Measurements from ENCODE around the gene CNTN5. TPM values are rescaled to one million over a fixed set of nuclear protein-coding genes. Genes with fewer than 3 reads are reported as not detected.

CNTN5 gene
- total and polyA plus RNA-seq, 2 donors (not counting 1 experiment from before 2014, with no cell fraction given): not detected

DNA sequence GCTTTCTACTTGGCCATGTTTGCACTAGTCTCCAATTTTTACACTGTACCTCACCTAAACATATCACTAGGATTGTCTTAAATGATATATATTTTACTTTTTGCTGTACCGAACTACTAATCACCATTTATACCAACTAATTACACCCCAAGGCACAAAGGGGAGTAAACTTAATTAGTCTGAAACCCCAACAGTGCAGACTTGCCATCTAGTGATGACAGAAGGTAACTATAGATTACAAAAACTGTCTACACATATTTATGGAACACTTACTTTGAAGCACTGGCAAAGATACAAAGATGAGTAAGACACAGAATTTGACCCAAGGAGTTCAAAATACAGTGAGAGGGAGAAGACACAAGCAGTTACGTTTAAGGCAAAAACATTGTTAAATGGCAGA lies 139.7 kb downstream of the CNTN5 start:
- no peak for TF ChIP-seq EZH2 (IDR thresholded peaks at IDR 0.05; ENCODE audit: borderline replicate concordance, insufficient read depth, low read depth, low read length, poor library complexity, severe bottlenecking)
- TF ChIP-seq, protein P1, sequence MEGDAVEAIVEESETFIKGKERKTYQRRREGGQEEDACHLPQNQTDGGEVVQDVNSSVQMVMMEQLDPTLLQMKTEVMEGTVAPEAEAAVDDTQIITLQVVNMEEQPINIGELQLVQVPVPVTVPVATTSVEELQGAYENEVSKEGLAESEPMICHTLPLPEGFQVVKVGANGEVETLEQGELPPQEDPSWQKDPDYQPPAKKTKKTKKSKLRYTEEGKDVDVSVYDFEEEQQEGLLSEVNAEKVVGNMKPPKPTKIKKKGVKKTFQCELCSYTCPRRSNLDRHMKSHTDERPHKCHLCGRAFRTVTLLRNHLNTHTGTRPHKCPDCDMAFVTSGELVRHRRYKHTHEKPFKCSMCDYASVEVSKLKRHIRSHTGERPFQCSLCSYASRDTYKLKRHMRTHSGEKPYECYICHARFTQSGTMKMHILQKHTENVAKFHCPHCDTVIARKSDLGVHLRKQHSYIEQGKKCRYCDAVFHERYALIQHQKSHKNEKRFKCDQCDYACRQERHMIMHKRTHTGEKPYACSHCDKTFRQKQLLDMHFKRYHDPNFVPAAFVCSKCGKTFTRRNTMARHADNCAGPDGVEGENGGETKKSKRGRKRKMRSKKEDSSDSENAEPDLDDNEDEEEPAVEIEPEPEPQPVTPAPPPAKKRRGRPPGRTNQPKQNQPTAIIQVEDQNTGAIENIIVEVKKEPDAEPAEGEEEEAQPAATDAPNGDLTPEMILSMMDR (IDR thresholded peaks at IDR 0.05): no peak
- Histone ChIP-seq H3K27ac (ENCODE audit: low read length in 2 of 2) (no peak overlapping the region), H3K27me3 (replicated peaks in 1 of 4; ENCODE audit: control extremely low read depth in 1 of 4, control insufficient read depth in 3 of 4, insufficient read depth in 4 of 4, low read length in 3 of 4) (no peaks in the 10 kb centered on the region), H3K9me3 (ENCODE audit: control extremely low read depth in 1 of 3, control insufficient read depth in 2 of 3, insufficient read depth in 1 of 3, low read length in 2 of 3) (peaks cover 0 to 1% (median 0%) of the 10 kb centered on the region in 3 donors), H3K9ac (ENCODE audit: low read length) (no peak overlapping the region), H3K4me3 (ENCODE audit: control extremely low read depth in 1 of 5, extremely low read depth in 1 of 5, insufficient read depth in 1 of 5, low read depth in 2 of 5, low read length in 4 of 5) (no peak overlapping the region), H4K20me1 (ENCODE audit: control insufficient read depth, insufficient read depth, low read length, poor library complexity, severe bottlenecking) (no peaks in the 10 kb centered on the region), H3K4me1 (ENCODE audit: control insufficient read depth in 2 of 2, insufficient read depth in 2 of 2, low read length in 2 of 2) (no peaks in the 10 kb centered on the region), H3K4me2 (replicated peaks; ENCODE audit: low read depth, low read length, poor library complexity, severe bottlenecking) (no peak overlapping the region), H3K79me2 (ENCODE audit: control insufficient read depth, insufficient read depth, low read length) (no peaks in the 10 kb centered on the region), H2AFZ (ENCODE audit: insufficient read depth, low read depth, low read length, poor library complexity, severe bottlenecking) (no peak overlapping the region), H3K36me3 (replicated peaks in 1 of 2; ENCODE audit: control extremely low read depth in 1 of 2, control insufficient read depth in 1 of 2, extremely low read depth in 1 of 2, insufficient read depth in 2 of 2, low read length in 1 of 2) (no peaks in the 10 kb centered on the region)
- ATAC-seq (ENCODE audit: low read depth): no peak
- no peak overlapping the region for H3K4me3 Mint-ChIP-seq
- intact Hi-C loops (cut with micrococcal nuclease): no loop called here
- ChIA-PET CTCF (no interaction called here), POLR2A (no interaction called here)
- H3K4me1 Mint-ChIP-seq: no peaks in the 10 kb centered on the region
- no peak for DNase-seq
- H3K27me3 Mint-ChIP-seq: no peaks in the 10 kb centered on the region
- H3K9me3 Mint-ChIP-seq (ENCODE audit: insufficient read depth): no peaks in the 10 kb centered on the region
- H3K27ac Mint-ChIP-seq: no peak overlapping the region
- WGBS (ENCODE audit: insufficient coverage): no CpG with 5 or more reads among the region's 2 CpGs

DNA sequence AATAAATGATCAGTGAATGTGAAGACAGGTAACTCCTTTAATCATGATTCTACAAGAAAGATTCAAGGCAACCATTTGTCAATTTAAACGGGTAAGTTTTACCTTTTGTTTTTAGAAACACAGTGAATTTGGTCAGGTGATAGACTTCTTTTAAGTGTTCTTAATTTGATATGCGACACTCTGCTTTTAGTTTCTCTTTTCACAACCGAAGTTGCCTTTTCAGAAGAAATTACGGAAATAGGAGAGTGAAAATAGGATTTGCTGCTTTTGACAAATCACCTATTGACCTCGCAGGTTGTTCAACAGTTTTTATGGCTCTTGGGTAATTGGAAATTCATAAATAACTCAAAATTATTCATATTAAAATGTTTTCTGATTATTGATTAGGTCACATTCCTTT lies 142.1 kb downstream of the CNTN5 start:
- Histone ChIP-seq H3K9me3 (ENCODE audit: control extremely low read depth in 1 of 3, control insufficient read depth in 2 of 3, insufficient read depth in 1 of 3, low read length in 2 of 3) (peaks cover 0 to 1% (median 0%) of the 10 kb centered on the region in 3 donors), H3K36me3 (replicated peaks in 1 of 2; ENCODE audit: control extremely low read depth in 1 of 2, control insufficient read depth in 1 of 2, extremely low read depth in 1 of 2, insufficient read depth in 2 of 2, low read length in 1 of 2) (no peaks in the 10 kb centered on the region), H4K20me1 (ENCODE audit: control insufficient read depth, insufficient read depth, low read length, poor library complexity, severe bottlenecking) (no peaks in the 10 kb centered on the region), H3K4me2 (replicated peaks; ENCODE audit: low read depth, low read length, poor library complexity, severe bottlenecking) (no peak overlapping the region), H3K79me2 (ENCODE audit: control insufficient read depth, insufficient read depth, low read length) (no peaks in the 10 kb centered on the region), H3K4me3 (ENCODE audit: control extremely low read depth in 1 of 5, extremely low read depth in 1 of 5, insufficient read depth in 1 of 5, low read depth in 2 of 5, low read length in 4 of 5) (no peak overlapping the region), H3K27me3 (replicated peaks in 1 of 4; ENCODE audit: control extremely low read depth in 1 of 4, control insufficient read depth in 3 of 4, insufficient read depth in 4 of 4, low read length in 3 of 4) (no peaks in the 10 kb centered on the region), H2AFZ (ENCODE audit: insufficient read depth, low read depth, low read length, poor library complexity, severe bottlenecking) (no peak overlapping the region), H3K27ac (ENCODE audit: low read length in 2 of 2) (no peak overlapping the region), H3K9ac (ENCODE audit: low read length) (no peak overlapping the region), H3K4me1 (ENCODE audit: control insufficient read depth in 2 of 2, insufficient read depth in 2 of 2, low read length in 2 of 2) (no peaks in the 10 kb centered on the region)
- POLR2A ChIA-PET: no interaction called here
- Mint-ChIP-seq H3K27me3 (no peaks in the 10 kb centered on the region), H3K27ac (no peak overlapping the region), H3K4me1 (no peaks in the 10 kb centered on the region), H3K4me3 (no peak overlapping the region), H3K9me3 (ENCODE audit: insufficient read depth) (no peaks in the 10 kb centered on the region)
- TF ChIP-seq, protein P1 (IDR thresholded peaks at IDR 0.05): no peak
- no peak for TF ChIP-seq EZH2 (IDR thresholded peaks at IDR 0.05; ENCODE audit: borderline replicate concordance, insufficient read depth, low read depth, low read length, poor library complexity, severe bottlenecking)
- WGBS (ENCODE audit: insufficient coverage): no CpG with 5 or more reads among the region's 5 CpGs
- intact Hi-C loops (cut with micrococcal nuclease): no loop called here
- CTCF ChIA-PET: no interaction called here
- DNase-seq: no peak
- ATAC-seq (ENCODE audit: low read depth): no peak

All from B cell (primary cell).